PFSK-1 (cell line): ENCODE data around the gene LIN7A.

Source experiments
- FOXP2 ChIP-seq: optimal IDR thresholded peaks from 2 replicates; pipeline ENCODE3; 2011; ENCODE audit warnings: borderline replicate concordance, control low read depth, inconsistent platforms; ENCODE audit not compliant: insufficient read depth; ENCODE audit errors: extremely low read length, extremely low read depth
- POLR2AphosphoS5 ChIP-seq: IDR thresholded peaks from 2 replicates; pipeline ENCODE4 v1.6.1; 2012; ENCODE audit warnings: low read depth, mild to moderate bottlenecking, control low read depth, low read length, moderate library complexity
- REST ChIP-seq, 2 experiments: IDR thresholded peaks; 2 replicates each; pipeline versions ENCODE4 v1.6.1 to v1.8.0; 2011 to 2012; ENCODE audit warnings: low read depth in 2 of 2, low read length in 2 of 2, control low read depth in 1 of 2, inconsistent platforms in 1 of 2, mild to moderate bottlenecking in 1 of 2, moderate library complexity in 1 of 2; ENCODE audit not compliant: insufficient read depth in 1 of 2
- SIN3A ChIP-seq: IDR thresholded peaks from 2 replicates; pipeline ENCODE4 v1.6.1; 2012; ENCODE audit warnings: mild to moderate bottlenecking, low read length, moderate library complexity, borderline replicate concordance; ENCODE audit not compliant: insufficient read depth
- TAF1 ChIP-seq: IDR thresholded peaks from 2 replicates; pipeline ENCODE4 v1.6.1; 2012; ENCODE audit warnings: low read length, control low read depth, borderline replicate concordance; ENCODE audit not compliant: insufficient read depth

The LIN7A gene

GRCh38 chr12:80778005-80778541, 159.7 kb downstream of the LIN7A start:
- TF ChIP-seq FOXP2 = no peak
- TF ChIP-seq REST (IDR thresholded peaks at IDR 0.05; ENCODE audit: insufficient read depth in 1 of 2, low read depth in 2 of 2, low read length in 2 of 2) = no peak
- TF ChIP-seq POLR2AphosphoS5 = no peak
- TF ChIP-seq TAF1 = no peak
- TF ChIP-seq SIN3A = no peak

- no peak for TF ChIP-seq REST (IDR thresholded peaks at IDR 0.05; ENCODE audit: insufficient read depth in 1 of 2, low read depth in 2 of 2, low read length in 2 of 2)
- TF ChIP-seq POLR2AphosphoS5 = no peak
- TF ChIP-seq FOXP2 = no peak
- TF ChIP-seq TAF1 = no peak
- TF ChIP-seq SIN3A = no peak
Observed at GRCh38 chr12:80777587-80777986, 160.1 kb downstream of the LIN7A start.

GRCh38 chr12:80776706-80777105, 161.0 kb downstream of the LIN7A start:
- TF ChIP-seq REST (IDR thresholded peaks at IDR 0.05; ENCODE audit: insufficient read depth in 1 of 2, low read depth in 2 of 2, low read length in 2 of 2) = no peak
- TF ChIP-seq TAF1 = no peak
- TF ChIP-seq POLR2AphosphoS5 = no peak
- no peak for TF ChIP-seq FOXP2
- TF ChIP-seq SIN3A = no peak

- no peak for TF ChIP-seq SIN3A
- no peak for TF ChIP-seq REST (IDR thresholded peaks at IDR 0.05; ENCODE audit: insufficient read depth in 1 of 2, low read depth in 2 of 2, low read length in 2 of 2)
- TF ChIP-seq TAF1 = no peak
- no peak for TF ChIP-seq FOXP2
- TF ChIP-seq POLR2AphosphoS5 = no peak
Observed at GRCh38 chr12:80770958-80771357, 166.8 kb downstream of the LIN7A start.

- TF ChIP-seq TAF1 = no peak
- TF ChIP-seq REST (IDR thresholded peaks at IDR 0.05; ENCODE audit: insufficient read depth in 1 of 2, low read depth in 2 of 2, low read length in 2 of 2) = no peak
- no peak for TF ChIP-seq SIN3A
- no peak for TF ChIP-seq FOXP2
Observed at GRCh38 chr12:80769553-80770140, 168.1 kb downstream of the LIN7A start.
